HFF-Myc (cell line): ENCODE data around the gene PCDHA1.

ENCODE experiments used
- DNase-seq: peaks from one replicate; pipeline ENCODE4 v3.0.0-alpha.2; 2011; ENCODE audit warnings: low read depth; ENCODE audit errors: extremely low read depth
- H3K4me3 ChIP-seq: replicated peaks from 2 replicates; pipeline ENCODE4 v1.5.1; 2011; ENCODE audit warnings: low read depth, mild to moderate bottlenecking, control low read depth, low read length
- TF ChIP-seq, protein P1 (sequence below): IDR thresholded peaks from 2 replicates; pipeline ENCODE4 v1.5.1; 2012; ENCODE audit warnings: mild to moderate bottlenecking, low read depth, low read length, control low read depth; ENCODE audit errors: missing control alignments

PCDHA1 gene

DNA sequence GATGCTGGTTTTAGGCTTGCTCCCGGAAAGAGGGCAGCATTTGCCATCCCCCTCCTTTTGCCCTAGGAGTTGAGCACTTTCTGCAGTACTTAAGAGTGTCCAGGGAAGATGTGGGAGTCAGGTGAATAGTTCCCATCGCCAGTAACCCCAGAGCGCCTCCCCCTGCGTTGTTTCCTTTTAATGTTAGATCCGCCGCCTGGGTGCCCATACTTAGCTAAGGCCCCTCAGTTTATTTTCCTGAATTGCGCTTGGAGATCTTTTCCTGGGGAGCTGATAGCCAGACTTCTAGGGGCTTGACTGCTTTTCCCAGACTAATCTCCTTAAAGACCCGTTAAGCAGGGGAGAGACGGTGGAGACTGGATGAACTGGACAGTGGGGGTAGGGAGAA is 180.0 kb downstream of the PCDHA1 start:
- DNase-seq: no peak
- no peak overlapping the region for H3K4me3 ChIP-seq
- TF ChIP-seq, protein P1, sequence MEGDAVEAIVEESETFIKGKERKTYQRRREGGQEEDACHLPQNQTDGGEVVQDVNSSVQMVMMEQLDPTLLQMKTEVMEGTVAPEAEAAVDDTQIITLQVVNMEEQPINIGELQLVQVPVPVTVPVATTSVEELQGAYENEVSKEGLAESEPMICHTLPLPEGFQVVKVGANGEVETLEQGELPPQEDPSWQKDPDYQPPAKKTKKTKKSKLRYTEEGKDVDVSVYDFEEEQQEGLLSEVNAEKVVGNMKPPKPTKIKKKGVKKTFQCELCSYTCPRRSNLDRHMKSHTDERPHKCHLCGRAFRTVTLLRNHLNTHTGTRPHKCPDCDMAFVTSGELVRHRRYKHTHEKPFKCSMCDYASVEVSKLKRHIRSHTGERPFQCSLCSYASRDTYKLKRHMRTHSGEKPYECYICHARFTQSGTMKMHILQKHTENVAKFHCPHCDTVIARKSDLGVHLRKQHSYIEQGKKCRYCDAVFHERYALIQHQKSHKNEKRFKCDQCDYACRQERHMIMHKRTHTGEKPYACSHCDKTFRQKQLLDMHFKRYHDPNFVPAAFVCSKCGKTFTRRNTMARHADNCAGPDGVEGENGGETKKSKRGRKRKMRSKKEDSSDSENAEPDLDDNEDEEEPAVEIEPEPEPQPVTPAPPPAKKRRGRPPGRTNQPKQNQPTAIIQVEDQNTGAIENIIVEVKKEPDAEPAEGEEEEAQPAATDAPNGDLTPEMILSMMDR: no peak

DNA sequence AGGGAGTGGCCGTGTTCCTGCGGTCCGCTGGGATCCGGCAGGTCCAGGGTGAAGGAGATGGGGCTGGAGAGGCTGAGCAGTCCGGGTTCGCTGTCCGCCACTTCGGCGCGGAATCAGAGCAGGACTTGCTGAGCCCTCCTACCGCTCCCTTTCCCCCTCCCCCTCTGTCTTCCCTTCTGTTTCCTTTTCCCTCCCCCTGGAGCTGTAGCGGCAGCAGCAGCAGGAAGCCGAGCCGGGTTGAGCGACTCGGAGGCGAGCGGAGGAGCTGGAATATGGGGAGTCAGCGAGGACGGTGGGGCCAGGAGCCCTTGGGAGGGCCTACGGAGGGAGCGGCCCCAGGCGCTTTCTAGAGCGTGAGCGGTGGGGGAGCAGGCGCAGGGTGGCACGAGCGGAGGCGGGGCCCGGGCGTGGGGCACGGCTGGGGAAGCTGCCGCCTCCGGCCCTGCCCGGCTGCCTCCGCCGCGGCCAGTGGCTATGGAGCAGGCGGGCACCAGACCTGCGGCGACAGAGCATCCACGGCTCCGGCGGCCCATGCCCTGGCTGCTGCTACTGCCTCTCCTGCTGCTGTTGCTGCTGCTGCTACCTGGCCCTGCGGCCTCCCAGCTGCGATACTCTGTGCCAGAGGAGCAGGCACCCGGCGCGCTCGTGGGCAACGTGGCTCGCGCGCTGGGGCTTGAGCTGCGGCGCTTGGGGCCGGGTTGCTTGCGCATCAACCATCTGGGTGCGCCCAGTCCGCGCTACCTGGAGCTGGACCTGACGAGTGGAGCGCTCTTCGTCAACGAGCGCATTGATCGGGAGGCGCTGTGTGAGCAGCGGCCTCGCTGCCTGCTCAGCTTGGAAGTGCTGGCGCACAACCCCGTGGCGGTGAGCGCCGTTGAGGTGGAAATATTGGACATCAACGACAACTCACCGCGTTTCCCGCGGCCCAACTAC is 180.6 kb downstream of the PCDHA1 start, which contains the start of gene PCDHAC2:
TSS of gene PCDHAC2 (plus strand) at position 184 of the 933 bp plus-strand sequence. CDS start at position 475, 291 bp downstream.
- no peak for DNase-seq
- TF ChIP-seq, protein P1: no peak
- H3K4me3 ChIP-seq: 0 out of 2 replicates have a peak within 1 kb of the TSS, but pooled peaks have one; percentile 7

DNA sequence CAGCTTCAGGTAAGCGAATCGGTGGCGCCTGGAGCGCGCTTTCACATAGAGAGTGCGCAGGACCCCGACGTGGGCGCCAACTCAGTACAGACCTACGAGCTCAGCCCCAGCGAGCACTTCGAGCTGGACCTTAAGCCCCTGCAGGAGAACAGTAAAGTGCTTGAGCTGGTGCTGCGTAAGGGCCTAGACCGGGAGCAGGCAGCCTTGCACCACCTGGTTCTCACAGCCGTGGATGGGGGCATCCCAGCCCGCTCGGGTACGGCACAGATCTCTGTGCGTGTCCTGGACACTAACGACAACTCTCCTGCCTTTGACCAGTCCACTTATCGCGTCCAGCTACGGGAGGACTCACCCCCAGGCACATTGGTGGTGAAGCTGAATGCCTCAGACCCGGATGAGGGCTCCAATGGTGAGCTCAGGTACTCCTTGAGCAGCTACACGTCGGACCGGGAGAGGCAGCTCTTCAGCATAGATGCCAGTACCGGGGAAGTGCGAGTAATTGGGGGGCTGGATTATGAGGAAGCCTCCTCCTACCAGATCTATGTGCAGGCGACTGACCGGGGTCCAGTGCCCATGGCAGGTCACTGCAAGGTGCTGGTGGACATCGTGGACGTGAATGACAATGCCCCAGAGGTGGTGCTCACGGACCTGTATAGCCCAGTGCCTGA is 181.4 kb downstream of the PCDHA1 start:
- no peak overlapping the region for H3K4me3 ChIP-seq
- TF ChIP-seq, protein P1: no peak
- no peak for DNase-seq

DNA sequence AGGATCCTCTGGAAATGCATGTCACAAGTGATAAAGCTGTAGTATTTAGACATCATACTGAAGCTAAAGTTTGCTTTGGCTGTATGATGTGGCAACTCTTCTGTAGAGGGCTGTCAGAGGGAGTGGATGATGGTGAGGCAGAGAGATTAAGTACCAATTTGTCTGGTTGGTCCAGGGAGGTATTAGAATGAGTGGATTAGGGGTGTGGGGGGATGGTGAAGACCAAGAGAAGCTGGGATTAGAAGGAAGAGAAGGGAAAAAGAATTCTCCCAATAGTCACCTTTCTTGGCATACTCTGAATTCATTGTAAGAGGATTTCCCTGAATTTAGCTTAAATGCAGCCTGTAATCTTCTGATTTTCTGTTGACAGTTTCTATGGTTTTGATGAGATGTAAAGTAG is 183.9 kb downstream of the PCDHA1 start:
- no peak for DNase-seq
- no peak overlapping the region for H3K4me3 ChIP-seq
- TF ChIP-seq, protein P1: no peak

DNA sequence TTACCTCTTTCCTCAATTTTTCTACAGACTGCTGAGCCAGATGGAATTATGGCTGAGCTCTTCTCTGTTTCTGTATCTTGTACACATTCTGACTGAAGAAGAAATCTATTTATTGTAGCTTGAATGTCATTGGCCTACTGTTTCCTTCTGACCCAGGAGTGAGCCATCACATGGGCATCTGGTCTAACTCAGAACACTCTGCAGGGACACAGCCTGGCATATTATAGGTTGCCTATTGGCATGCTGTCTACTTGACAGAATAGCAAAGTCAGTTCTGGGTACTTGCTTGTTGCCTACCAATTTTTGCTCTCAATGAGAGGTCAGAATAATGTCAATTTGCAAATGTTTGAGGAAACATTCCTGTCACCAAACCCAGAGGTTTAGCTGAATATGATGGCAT is 187.6 kb downstream of the PCDHA1 start:
- DNase-seq: no peak
- H3K4me3 ChIP-seq: no peak overlapping the region
- TF ChIP-seq, protein P1: no peak

DNA sequence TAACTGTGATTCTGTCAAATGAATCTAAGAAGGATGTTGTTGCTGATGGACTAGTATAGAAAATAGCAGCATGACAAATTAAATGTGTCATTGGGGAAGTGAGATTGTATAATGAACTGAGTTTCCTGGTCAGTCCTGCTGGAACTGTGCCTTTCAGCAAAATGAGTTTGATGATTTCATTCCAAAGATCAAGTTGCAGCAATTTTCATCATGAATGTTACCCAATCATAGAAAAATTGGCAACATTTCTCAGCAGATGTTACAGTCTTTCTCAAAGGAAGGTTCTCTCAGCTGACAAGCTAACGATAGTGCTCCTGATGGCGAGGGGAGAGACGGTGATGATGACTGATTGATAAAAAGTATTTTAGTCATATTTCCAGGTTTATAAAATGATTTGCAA is 191.1 kb downstream of the PCDHA1 start:
- TF ChIP-seq, protein P1: no peak
- DNase-seq: no peak
- no peak overlapping the region for H3K4me3 ChIP-seq
